Smooth muscle cell (in vitro differentiated cells): ENCODE measurements around the gene SPART. TPM values are rescaled to one million over a fixed set of nuclear protein-coding genes. Genes with fewer than 3 reads are reported as not detected.
"Not testable (repeated sequence)": the region's sequence is repeated elsewhere in the genome, so short reads cannot be mapped to it uniquely, and the experiment has no call there.

Source experiments
- DNase-seq: peaks from one replicate; lab custom pipeline; 2025; ENCODE audit not compliant: unreplicated experiment; lab: John Stamatoyannopoulos, UW
- H2AFZ ChIP-seq: fragments of 200-600 bp; sonication (generic); 2 replicates; pipeline ENCODE4 v1.6.0; 2016; ENCODE audit warnings: antibody characterized with exemption, low read depth, mild to moderate bottlenecking
- H3F3A ChIP-seq: fragments of 200-600 bp; sonication (generic); 2 replicates; pipeline ENCODE4 v1.6.0; 2017; ENCODE audit warnings: antibody characterized with exemption, low read depth
- H3K27ac ChIP-seq: fragments of 200-600 bp; sonication (generic); 2 replicates; pipeline ENCODE4 v1.5.1; 2016; ENCODE audit warnings: low read depth, mild to moderate bottlenecking
- H3K27me3 ChIP-seq: fragments of 200-600 bp; sonication (generic); 2 replicates; pipeline ENCODE4 v1.6.1; 2016; ENCODE audit warnings: low read depth, mild to moderate bottlenecking
- H3K36me3 ChIP-seq: fragments of 200-600 bp; sonication (generic); 2 replicates; pipeline ENCODE4 v1.5.1; 2016; ENCODE audit warnings: low read depth
- H3K4me1 ChIP-seq: fragments of 200-600 bp; sonication (generic); 2 replicates; pipeline ENCODE4 v1.5.1; 2016; ENCODE audit warnings: low read depth
- H3K4me2 ChIP-seq: fragments of 200-600 bp; sonication (generic); 2 replicates; pipeline ENCODE4 v1.6.0; 2016; ENCODE audit warnings: mild to moderate bottlenecking
- H3K4me3 ChIP-seq: fragments of 200-600 bp; sonication (generic); 2 replicates; pipeline ENCODE4 v1.5.1; 2016; ENCODE audit warnings: mild to moderate bottlenecking
- H3K79me2 ChIP-seq: fragments of 200-600 bp; sonication (generic); 2 replicates; pipeline ENCODE4 v1.6.0; 2016; ENCODE audit warnings: low read depth, mild to moderate bottlenecking
- H3K9ac ChIP-seq: fragments of 200-600 bp; sonication (generic); 2 replicates; pipeline ENCODE4 v1.6.0; 2016; ENCODE audit warnings: low read depth
- H3K9me3 ChIP-seq: fragments of 200-600 bp; sonication (generic); replicated peaks from 2 replicates; pipeline ENCODE4 v1.5.1; 2016; ENCODE audit warnings: low read depth
- H4K20me1 ChIP-seq: fragments of 200-600 bp; sonication (generic); 2 replicates; pipeline ENCODE4 v1.6.0; 2016; ENCODE audit warnings: low read depth
- CTCF ChIP-seq: fragments of 200-600 bp; sonication (generic); IDR thresholded peaks from 2 replicates; pipeline ENCODE4 v1.5.1; 2017; ENCODE audit warnings: borderline replicate concordance, mild to moderate bottlenecking, antibody characterized with exemption; ENCODE audit not compliant: insufficient read depth, poor library complexity, severe bottlenecking
- WGBS: methylation state at CpG from one replicate; pipeline ENCODE4 v1.1.7; 2016; ENCODE audit warnings: low lambda C conversion rate; 5-methylcytosine and 5-hydroxymethylcytosine counted together
- polyA plus RNA-seq: library from polyadenylated mRNA; unstranded; fragments of >200 nt; fragmentation: Nextera tagmentation; extraction: Ambion mirVana; gene quantifications from 2 replicates; pipeline ENCODE4 v1.2.1, GENCODE V29; 2016
- total RNA-seq: library from RNA; depleted of rRNA; stranded (reverse); fragments of >200 nt; gene quantifications from 2 replicates; pipeline ENCODE4 v1.2.3, GENCODE V29; 2014

The SPART gene
- total and polyA plus RNA-seq, 2 experiments from 2014 or later, result 44.0 to 45.1 TPM

GRCh38 chr13:36323951-36324566 lies 22.1 kb downstream of the SPART start:
- no peak for TF ChIP-seq CTCF
- DNase-seq, result no peak
- Histone ChIP-seq H3K27me3 (no peaks in the 10 kb centered on the region), H2AFZ (no peak overlapping the region), H3K4me1 (peaks cover 3% of the 10 kb centered on the region), H3K4me3 (no peak overlapping the region), H3K79me2 (no peaks in the 10 kb centered on the region), H3K36me3 (peaks cover 14% of the 10 kb centered on the region), H3K9me3 (no peaks in the 10 kb centered on the region), H3K27ac (peak overlapping the region; percentile 75), H3K9ac (no peak overlapping the region), H3K4me2 (no peak overlapping the region), H4K20me1 (peaks cover 13% of the 10 kb centered on the region), H3F3A (no peaks in the 10 kb centered on the region)
- WGBS, result 27% methylated on average over 1 of the region's 1 CpG

GRCh38 chr13:36323408-36323807 lies 22.8 kb downstream of the SPART start:
- Histone ChIP-seq H3K9ac (no peak overlapping the region), H3F3A (no peaks in the 10 kb centered on the region), H3K4me1 (peaks cover 3% of the 10 kb centered on the region), H3K27ac (peak overlapping the region; percentile 75), H3K36me3 (peaks cover 14% of the 10 kb centered on the region), H3K4me2 (no peak overlapping the region), H3K27me3 (no peaks in the 10 kb centered on the region), H2AFZ (no peak overlapping the region), H3K79me2 (no peaks in the 10 kb centered on the region), H3K4me3 (no peak overlapping the region), H4K20me1 (peaks cover 7% of the 10 kb centered on the region), H3K9me3 (no peaks in the 10 kb centered on the region)
- DNase-seq, result no peak
- TF ChIP-seq CTCF, result no peak
- 69% methylated on average over 3 of the region's 3 CpGs for WGBS

GRCh38 chr13:36319793-36320192 lies 26.4 kb downstream of the SPART start:
- not testable (repeated sequence) for H3K9me3 ChIP-seq, H3K4me2 ChIP-seq, H3K27ac ChIP-seq, DNase-seq, H4K20me1 ChIP-seq, H3K4me1 ChIP-seq, H3F3A ChIP-seq, H3K27me3 ChIP-seq, H3K9ac ChIP-seq, H3K4me3 ChIP-seq, H2AFZ ChIP-seq, H3K79me2 ChIP-seq
- H3K36me3 ChIP-seq, result peaks cover 10% of the 10 kb centered on the region
- 59% methylated on average over 6 of the region's 6 CpGs for WGBS

- Histone ChIP-seq H4K20me1 (peaks cover 6% of the 10 kb centered on the region), H3K36me3 (peaks cover 11% of the 10 kb centered on the region), H3K9ac (no peak overlapping the region), H3F3A (no peaks in the 10 kb centered on the region), H3K27ac (peak overlapping the region; percentile 53), H2AFZ (no peak overlapping the region), H3K27me3 (no peaks in the 10 kb centered on the region), H3K4me2 (no peak overlapping the region), H3K4me3 (no peak overlapping the region), H3K79me2 (peaks cover 7% of the 10 kb centered on the region), H3K9me3 (no peaks in the 10 kb centered on the region), H3K4me1 (no peaks in the 10 kb centered on the region)
- 76% methylated on average over 3 of the region's 3 CpGs for WGBS
- TF ChIP-seq CTCF, result no peak
- DNase-seq, result no peak
Observed at GRCh38 chr13:36313047-36313969, 32.9 kb downstream of the SPART start.
